Hematopoietic multipotent progenitor cell treated with erythropoietin and hydrocortisone succinate and interleukin-3 and kit ligand, for 6 days (in vitro differentiated cells): ENCODE measurements around the gene IWS1.
A peak's percentile ranks its signal among the peaks of the same experiment; 100 is the strongest.
"Not testable (repeated sequence)": the region's sequence is repeated elsewhere in the genome, so short reads cannot be mapped to it uniquely, and the experiment has no call there.

Experiments used
- DNase-seq: peaks from one replicate; pipeline ENCODE4 v3.0.0-alpha.2; 2015

Gene IWS1

DNA sequence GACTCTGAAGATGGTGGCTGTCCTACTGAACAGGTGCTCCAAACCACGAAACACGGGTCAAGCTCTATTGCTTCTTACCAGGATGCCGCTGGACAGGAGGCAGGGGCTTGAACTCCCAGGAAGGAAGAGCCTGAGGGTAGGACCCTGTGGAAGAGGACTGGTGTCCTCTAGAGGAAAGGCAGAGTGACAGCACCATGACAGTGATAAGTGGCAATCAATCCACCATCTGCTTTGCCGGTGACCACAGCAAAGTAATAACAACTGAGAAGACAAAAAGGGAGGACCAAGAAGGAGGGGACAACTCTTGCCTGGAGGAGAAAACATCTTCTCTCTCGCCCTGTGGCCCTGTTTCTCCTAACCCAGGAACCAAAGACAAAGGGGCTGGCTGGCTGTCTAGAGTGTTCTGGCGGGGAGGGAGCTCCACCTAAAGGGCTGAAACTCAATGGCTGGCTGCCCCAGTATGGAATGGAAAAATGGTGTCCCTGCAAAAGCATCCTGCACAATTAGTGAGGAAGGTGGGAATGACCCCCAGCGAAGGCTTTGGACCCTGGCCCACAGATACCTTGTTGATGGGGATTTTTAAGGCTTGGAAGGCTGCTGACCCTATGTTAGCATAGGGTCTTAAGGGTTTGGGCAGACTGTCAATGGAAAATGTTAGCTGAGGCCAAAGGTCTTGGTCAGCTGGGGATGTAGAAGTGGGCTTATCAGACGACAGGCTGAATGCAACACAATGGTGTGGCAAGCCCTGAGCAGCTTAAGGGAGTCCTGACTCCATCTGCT lies 72.7 kb downstream of the IWS1 start:
- peak; percentile 67 for DNase-seq

DNA sequence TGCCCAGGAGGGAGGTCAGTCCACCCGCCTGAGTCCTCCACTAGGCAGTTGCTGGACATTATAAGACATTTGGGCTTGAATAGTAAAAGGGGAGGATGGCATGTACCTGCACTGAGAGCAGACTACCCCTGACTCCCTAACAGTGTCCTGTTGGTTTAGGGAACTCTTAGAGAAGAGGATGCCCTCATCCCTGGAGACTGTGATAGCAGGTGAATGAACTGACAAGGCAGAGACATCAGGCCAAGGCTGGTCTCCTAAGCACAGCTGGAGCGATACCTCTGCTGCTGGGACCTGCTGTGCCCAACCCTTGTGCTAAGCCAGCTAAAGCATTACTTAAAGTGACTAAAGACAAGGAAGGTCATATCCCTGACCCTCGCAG lies 73.3 kb downstream of the IWS1 start:
- no peak for DNase-seq

DNA sequence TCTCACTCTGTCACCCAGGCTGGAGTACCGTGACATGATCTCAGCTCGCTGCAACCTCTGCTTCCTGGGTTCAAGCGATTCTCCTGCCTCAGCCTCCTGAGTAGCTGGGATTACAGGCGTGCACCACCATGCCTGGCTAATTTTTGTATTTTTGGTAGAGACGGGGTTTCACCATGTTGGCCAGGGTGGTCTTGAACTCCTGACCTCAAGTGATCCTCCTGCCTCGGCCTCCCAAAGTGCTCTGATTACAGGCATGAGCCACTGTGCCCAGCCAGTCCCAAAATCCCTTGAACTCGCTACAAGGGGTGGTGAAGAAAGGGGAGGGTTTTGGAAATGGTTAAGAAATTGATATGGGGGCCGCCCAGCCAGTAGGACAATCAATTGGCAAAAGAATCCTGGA lies 73.9 kb downstream of the IWS1 start:
- DNase-seq = not testable (repeated sequence)

DNA sequence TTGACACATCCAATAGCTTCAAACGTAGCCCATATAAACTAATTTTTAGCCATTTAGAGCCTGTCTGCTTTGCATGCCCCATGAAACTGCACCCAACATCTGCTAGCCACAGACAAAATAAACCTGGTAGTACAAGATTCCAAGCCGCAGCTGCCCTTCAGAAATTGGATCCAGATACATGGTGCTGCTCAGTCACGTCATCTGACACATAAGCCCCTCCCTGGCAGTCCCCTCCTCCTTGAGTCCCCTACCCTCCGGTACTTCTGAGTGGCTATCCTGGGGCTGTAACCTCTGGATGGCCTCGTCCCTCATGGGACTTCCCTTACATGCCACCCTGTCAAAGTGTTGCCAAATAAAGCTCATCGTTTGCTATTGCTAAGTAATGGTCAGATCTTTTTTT lies 74.3 kb downstream of the IWS1 start:
- DNase-seq = no peak

DNA sequence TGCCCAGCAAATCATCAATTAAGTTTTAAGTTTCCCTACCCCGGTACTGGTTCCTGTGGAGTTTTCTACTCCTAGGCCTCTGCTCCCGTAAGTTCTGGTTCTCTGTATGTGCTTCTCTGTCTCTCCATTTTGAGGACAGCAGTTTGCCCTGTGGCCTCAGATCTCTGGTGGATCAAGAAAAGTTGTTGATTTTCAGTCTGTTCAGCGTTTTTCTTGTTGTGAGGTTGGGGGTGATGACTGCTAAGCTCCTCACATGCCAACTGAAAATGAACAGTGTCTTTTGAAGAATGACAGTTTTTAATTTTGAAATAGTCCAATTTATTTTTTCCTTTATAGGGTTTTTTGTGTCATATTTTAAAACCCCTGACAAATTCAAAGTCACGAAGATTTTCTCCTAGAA lies 76.4 kb downstream of the IWS1 start:
- no peak for DNase-seq

DNA sequence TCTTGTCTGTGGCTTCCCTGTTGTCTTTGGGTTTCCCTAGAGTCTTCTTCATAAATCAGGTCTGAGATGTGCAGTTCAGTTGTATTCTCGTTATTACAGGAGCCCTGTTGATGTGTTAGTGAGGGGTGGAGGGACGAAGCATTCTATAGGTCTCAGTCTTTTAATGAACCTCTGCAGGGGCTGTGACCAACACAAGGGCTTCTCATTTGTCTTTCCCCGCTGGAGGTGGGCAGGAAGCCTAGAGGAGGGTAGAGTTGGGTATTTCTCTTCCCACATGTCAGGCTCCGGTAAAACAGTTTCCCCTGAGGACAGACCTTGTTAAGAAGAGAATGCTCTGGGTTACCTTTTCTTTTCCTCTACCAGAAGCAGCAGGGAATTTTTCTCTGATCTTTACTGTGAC lies 76.9 kb downstream of the IWS1 start:
- DNase-seq = no peak

DNA sequence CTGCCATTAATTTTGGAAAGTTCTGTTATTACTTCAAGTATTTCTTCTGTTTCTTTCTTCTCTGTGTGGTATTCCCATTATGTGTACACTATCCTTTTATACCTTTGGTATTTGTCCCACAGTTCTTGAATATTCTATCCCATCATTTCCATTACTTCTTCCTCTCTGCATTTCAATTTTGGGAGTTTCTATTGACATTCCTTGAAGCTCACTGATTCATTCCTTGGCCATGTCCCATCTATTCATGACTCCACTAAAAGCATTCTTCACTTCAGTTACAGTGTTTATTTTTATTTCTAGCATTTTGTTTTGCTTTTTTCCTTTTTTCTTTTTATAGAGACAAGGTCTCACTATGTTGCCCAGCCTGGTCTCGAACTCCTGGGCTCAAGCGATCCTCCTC lies 77.8 kb downstream of the IWS1 start:
- DNase-seq = no peak

DNA sequence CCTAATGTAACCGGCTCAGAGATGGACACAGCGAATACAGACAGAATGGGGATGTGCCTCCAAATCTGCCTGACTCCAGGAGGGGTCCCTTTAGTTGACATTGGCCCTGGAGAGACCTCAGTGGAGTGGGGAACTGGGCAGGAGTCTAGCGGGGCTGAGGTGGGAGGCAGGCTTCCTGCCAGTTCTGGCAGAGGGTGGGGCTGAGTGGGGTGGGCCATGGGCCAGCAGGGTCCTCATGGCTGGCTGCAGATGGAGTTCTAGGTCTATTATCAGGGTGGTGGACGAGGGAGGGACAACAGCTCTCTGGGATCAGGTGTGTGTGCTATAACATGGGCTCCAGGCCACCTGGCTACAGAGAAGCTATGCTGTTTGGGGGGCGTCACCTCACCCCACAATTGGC lies 86.9 kb downstream of the IWS1 start:
- no peak for DNase-seq

DNA sequence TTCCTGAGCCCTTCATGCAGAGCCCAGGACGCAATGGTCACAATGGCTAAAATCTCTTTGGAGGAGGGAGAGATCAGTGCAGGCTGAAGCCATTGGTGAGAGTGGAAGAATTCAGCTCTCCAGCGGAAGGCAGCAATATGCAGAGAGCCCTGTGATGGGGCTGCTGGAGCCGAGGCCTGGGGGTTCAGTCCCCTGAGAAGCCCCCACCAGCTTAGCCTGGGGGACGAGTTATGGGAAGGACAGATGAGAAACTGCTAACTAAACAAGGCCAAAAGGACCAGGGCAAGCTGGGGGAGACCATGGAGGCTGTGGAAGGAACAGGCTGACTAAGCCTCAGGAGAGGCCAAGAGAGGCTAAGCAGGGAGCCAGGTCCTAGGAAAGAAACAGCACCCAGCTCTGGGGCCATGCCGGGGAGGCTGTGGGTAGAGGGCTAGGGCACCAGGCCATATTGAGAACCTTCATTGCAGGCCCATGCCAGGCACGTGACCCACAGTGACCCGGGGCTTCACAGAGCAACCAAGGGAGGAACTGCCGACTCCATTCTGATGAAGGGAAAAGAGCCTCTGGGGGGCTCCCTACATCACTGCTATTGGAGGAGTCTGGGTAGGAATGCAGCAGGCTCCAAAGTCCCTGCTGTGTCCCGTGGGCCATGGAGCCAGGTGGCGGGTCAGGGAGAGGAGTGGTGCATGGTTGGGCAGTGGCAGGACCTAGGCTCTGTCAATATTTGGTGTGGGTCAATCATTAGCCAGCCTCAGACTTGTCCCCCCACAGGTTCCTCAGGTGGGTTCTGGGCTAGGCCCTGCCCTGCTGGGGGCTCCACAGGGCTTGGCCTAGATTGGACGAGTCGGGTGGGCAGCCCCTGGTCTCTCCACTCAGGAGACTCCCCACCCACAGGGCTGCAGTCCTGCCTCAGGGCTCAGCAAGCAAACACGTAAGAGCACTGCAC lies 88.2 kb downstream of the IWS1 start:
- no peak for DNase-seq

DNA sequence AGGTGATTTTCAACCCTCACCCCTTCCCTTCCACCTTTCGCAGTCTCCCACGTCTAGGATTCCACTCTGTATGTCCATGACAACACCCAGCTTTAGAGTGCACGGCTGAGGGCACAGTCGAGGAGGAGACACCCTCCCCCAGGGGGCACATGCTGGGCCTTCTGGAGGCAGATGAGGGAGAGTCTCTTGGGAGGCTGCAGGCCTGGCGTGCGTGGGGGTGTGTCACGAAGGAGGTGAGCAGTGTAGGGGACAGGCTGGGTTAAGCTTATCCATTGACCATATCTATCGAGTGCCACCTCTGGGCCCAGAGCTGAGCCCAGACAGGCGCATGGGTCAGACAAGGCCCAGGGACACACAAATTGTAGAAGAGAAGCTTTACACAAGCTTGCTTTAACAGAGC lies 89.2 kb downstream of the IWS1 start:
- no peak for DNase-seq

DNA sequence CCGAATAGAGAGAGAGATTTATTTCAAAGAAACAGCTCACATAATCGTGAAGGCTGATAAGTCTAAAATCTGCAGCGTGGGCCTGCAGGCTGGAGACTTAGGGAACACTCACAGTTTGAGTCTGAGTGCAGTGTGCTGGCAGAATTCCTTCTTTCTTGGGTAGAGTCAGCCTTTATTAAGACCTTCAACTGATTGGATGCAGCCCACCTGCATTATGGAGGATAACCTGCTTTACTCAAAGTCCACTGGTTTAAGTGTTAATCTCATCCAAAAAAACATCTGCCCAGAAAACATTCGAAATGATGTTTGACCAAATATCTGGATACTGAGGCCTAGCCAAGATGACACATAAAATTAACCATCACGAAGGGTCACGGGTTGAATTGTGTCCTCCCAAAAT lies 91.8 kb downstream of the IWS1 start:
- DNase-seq = no peak

DNA sequence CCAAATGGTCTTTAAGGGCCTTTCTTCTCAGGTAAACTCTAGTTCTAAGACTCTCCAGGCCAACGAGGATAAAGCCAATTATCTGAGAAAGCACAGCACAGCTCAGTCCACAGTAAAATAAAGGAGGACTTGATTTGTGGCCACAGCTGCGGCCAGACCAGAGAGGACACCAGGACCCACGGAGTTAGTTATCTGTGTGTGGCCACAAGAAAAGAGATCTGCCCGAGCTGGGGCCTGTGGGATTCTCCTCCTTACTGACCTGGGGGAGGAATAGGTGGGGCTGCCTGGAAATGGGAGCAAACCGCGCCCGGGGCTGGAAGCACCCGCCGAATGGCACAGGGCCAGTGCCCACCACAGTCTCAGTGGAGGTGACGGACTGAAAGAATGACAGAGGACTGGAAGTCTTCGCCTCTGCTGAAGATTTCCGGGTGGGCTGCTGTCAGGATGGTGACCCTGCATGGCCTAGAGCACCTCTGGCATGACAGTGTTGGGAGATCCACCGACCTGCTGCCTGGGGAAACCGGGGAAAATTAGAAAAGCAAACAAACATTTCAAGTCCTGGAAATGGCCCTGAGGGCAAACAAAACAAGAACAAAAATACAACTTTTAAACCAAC lies 94.8 kb downstream of the IWS1 start:
- DNase-seq = no peak
